GM18867 (cell line): ENCODE measurements around the gene TNN.
"Not testable (repeated sequence)": the region's sequence is repeated elsewhere in the genome, so short reads cannot be mapped to it uniquely, and the experiment has no call there.

Experiments
- ATAC-seq: cut with Tn5 transposase; IDR thresholded peaks from one replicate; pipeline ENCODE4 v1.9.1; 2021; ENCODE audit warnings: mild to moderate bottlenecking, moderate library complexity; ENCODE audit not compliant: unreplicated experiment

Gene TNN, protein sequence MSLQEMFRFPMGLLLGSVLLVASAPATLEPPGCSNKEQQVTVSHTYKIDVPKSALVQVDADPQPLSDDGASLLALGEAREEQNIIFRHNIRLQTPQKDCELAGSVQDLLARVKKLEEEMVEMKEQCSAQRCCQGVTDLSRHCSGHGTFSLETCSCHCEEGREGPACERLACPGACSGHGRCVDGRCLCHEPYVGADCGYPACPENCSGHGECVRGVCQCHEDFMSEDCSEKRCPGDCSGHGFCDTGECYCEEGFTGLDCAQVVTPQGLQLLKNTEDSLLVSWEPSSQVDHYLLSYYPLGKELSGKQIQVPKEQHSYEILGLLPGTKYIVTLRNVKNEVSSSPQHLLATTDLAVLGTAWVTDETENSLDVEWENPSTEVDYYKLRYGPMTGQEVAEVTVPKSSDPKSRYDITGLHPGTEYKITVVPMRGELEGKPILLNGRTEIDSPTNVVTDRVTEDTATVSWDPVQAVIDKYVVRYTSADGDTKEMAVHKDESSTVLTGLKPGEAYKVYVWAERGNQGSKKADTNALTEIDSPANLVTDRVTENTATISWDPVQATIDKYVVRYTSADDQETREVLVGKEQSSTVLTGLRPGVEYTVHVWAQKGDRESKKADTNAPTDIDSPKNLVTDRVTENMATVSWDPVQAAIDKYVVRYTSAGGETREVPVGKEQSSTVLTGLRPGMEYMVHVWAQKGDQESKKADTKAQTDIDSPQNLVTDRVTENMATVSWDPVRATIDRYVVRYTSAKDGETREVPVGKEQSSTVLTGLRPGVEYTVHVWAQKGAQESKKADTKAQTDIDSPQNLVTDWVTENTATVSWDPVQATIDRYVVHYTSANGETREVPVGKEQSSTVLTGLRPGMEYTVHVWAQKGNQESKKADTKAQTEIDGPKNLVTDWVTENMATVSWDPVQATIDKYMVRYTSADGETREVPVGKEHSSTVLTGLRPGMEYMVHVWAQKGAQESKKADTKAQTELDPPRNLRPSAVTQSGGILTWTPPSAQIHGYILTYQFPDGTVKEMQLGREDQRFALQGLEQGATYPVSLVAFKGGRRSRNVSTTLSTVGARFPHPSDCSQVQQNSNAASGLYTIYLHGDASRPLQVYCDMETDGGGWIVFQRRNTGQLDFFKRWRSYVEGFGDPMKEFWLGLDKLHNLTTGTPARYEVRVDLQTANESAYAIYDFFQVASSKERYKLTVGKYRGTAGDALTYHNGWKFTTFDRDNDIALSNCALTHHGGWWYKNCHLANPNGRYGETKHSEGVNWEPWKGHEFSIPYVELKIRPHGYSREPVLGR (N-terminal part only)

DNA sequence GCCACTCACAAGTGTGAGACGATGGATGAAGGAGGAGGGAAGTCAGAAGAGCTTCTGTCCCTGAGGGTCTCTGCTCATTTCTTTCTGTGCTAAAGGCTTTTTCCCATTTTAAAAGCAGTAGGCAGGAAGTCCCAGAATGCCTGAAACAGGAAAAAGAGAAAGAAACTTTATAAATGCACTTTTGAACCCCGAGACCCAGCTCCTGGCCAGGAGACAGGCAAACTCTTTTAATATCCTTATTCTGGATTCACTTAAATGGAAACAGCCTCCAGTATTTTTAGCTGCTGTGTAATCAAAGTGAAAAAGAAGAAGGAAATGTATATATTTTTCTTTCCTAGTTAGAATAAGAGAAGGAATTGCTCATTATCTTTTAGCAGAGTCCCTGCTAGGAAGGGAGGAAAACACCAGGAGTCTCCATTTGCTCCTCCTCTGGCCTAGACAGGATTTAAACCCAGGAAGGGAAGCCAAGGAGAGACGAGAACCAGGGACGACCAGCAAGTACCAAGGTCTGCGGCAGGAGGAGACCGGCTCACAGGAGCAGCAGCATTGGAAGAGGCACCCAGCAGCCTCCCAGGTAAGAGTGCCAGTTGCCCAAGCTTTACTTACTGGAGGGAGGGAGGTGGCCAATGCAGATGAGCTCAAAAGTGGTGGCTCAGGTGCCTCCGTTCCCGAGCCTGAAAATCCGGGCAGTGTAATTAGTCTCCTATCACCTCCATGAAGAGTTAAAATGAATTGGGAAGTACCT, at the start of gene TNN:
Gene TNN, plus strand, starts transcription at position 472 of the 745 bp plus-strand sequence. CDS start 9,586 bp downstream, outside the sequence.
- ATAC-seq, result no peak

DNA sequence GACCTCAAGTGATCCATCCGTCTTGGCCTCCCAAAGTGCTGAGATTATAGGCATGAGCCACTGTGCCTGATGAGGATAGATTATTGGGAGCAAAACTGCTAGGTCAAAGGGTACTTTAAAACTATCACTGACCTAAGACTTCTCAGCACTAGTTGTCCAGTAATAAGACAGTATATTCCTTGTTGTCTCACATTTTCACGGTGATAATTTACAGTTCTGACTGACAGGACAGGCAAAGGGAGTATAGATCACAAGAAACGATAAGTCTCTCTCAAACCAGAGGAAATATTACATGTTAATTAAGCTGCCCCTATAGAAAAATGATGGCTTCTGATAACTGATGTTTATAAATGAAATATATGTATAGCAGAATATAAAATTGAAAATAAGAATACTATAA, 48.1 kb upstream of the TNN start:
- ATAC-seq, result no peak

DNA sequence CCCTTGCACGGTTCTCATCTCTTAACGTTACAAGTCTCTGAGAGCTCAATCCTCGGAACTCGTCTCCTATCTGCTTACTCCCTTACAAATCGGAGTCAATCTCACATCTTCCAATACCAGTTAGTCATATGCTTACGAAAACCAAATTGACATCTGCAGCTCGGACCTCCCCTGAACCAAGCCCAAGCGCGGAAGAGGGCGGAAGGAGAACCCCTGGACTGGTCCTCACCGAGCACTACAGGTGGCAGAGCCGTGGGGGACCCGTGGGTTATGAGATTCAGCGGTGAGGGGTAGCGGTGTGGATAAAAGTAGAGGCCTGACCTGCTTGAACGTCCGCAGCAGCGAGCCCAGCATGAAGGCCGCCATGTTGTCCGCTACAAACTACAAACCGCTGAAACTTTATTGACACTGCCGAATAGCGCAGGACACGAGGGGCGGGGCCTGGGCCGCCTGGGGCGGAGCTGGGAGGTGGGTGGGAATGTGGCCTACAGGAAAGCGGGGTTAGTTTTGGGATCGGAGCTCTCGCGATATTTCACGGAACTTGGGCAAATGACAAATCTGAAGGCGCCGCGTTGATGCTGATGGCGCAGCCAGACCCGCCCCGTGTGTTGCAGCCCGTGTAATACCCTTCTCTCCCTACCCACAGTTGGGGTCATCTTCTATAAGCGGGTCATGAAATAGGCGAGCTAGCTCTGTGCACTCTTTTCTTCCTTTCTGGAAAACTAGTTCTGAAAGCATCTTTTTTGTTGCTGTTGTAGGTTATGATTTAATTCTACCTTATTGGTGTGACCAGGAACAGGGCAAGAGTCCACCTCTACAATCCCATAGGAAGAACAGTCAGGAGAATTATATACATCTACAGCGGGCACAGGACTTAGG, 44.4 kb upstream of the TNN start, which contains the start of gene MRPS14:
Gene MRPS14, minus strand, starts transcription at position 383 of the 879 bp plus-strand sequence. Its CDS starts 17 bp downstream, at position 366.
- peak; percentile 91 for ATAC-seq

DNA sequence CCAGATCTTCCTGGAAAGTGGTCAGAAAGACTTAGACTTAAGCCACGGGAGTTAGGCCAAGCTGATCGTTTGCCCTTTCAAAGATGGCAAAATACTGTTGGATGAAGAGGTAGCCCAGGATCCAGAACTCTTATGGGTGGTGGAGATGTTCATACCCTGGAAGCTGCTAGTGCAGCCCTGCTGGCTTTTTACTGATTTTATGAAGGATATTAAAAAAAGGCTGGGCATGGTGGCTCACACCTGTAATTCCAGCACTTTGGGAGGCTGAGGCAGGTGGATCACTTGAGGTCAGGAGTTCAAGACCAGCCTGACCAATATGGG, 43.8 kb upstream of the TNN start:
- not testable (repeated sequence) for ATAC-seq

DNA sequence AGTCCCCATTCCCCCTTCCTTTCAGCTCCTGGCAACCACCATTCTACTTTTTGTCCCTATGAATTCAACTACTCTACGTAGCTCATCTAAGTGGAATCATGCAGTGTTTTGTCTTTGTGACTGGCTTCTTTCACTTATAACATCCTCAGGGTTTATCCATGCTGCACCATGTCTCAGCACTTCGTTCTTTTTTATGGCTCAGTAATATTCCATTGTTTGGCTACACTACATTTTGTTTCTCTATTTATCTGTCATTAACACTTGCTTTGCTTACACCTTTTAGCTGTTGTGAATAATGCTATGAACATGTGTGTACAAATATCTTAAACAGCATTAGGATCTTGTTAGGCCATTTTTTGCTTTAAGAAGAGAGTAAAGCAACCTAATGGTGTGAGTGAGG, 42.9 kb upstream of the TNN start:
- ATAC-seq, result no peak

DNA sequence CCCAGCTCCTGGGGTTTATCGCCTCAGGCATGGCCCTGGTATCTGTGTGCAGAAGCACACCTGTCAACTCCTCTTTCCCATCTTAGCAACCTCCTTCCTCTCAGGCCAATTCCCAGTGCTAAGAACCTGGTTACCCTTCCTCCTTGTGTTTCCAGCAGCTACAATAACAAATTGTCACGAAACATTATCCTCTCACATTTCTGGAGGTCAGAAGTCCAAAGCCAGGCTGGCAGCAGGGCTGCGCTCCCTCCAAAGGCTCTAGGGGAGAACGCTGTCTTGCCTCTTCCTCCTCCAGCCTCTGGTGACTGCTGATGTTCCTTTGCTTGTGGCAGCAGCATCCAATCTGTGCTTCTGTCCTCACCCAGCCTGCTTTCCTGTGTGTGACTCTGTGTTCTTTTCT, 33.7 kb upstream of the TNN start:
- no peak for ATAC-seq

DNA sequence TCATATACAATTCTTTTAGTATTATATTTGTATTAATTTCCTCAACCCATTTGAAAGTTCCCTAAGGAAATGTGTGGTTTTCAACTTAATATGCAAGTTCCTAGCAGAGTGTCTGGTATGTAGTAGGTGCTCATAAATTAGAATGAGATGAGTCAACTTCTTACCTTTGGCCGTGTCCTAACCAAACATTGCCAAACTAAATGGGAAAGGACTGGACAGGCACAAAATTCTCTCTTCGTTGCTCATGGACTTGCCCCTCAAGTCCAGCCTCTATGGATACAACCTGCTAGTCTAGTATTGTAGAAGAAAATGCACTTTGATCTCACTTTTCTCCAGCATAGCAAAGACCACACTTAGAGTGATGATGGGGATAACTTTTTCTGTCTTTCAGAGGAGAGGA, 32.9 kb upstream of the TNN start:
- ATAC-seq, result no peak

DNA sequence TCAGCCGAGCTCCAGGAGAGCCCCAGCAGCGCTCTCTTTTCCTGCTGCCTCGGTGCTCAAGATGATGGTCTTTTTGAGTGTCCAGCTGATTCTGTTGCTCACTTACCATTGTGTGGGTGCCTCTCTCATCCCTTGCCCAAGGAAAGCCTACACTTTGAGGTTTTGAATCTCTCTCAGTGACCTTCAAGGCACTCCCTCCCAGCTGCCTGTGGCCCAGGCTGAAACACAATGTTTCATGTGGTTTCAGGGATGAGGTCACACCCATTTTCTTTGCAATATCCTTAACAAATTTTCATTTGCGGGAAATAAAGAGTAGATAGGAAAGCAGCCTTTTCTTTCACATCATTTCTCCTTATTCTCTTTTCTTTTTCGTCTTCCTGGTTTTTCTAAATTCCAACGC, 31.8 kb upstream of the TNN start:
- ATAC-seq, result no peak

DNA sequence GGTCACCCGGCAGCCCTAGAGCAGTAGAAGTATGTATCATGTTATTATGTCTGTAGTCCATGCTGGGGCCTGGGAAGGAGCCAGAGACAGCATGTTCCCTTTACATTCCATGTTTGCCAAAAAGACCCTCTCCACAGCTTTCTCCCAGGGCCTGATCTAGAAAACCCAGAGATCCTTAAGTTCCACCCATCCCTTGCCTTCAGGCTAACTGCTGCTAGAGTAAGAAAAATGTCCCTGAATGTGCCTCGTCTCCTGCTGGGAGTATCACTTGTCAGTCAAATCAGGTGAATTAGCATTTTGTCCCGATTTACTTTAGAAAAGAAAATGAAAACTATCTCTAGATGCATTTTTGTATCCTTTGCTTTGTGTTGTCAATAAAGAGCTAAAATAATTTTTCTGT, 31.2 kb upstream of the TNN start:
- ATAC-seq, result no peak

DNA sequence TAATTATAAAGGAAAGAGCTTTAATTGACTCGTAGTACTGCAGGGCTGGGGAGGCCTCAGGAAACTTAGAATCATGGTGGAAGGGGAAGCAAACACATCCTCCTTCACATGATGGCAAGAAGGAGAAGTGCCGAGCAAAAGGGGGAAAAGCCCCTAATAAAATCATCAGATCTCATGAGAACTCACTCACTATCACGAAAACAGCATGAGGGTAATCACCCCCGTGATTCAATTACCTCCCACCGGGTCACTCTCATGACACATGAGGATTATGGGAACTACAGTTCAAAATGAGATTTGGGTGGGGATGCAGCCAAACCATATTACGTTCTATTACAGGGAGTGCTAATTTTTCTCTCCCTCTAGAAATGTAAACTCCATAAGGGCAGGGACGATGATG, 30.2 kb upstream of the TNN start:
- ATAC-seq, result no peak

DNA sequence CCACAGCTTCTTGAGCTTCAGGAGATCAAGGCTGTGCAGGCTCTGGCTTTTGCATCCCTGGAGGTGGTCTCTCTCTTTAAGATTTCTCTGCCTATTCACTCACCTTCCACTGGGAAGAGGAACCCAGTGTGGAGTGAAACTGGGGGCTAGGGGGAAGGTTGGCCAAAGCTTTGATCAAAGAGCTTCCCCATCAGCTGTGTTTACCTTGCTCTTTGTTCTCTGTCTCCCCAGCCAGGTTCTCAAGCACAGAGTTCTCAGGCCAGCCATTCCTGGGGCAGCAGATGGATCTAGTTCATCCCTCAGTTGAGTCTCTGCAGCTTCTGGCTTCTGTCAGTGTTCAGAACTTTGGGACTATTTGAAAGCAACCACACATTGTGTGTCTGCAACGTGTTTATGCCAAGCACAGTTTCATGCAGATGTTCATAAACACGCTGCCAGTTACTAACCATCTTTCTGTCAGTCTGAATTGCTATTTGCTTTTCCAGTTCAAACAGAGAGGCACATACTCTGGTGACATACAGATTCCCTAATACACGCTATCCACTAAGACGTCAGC, 27.2 kb upstream of the TNN start:
- no peak for ATAC-seq

DNA sequence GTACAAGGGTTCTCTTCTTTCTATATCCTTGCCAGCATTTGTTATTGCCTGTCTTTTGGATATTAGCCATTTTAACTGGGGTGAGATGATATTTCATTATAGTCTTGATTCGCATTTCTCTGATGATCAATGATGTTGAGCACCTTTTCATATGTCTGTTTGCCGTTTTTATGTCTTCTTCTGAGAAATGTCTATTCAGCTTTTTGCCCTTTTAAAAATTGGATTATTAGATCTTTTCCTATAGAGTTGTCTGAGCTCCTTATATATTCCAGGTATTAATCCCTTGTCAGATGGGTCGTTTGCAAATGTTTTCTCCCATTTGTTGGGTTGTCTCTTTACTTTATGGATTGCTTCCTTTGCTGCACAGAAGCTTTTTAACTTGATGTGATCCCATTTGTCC, 25.0 kb upstream of the TNN start:
- no peak for ATAC-seq

DNA sequence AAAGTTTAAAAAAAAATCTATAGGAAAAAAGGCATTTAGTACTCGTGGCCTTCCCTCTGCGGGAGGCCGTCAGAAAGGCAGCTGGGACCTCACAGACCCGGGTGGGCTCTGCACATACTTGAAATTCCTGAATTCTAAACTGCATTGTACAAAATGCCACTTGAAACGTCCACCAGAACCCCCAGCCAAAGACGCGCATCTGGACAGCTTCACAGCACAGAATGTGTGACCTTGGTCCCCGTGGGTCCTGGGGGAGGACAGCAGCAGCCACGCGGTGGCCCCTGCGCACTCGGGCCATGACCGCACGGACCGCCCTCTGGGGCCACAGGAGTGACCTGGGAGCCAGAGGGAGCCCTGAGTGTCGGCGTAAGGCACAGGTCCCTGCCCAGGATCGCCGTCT, 23.8 kb upstream of the TNN start:
- ATAC-seq, result no peak

DNA sequence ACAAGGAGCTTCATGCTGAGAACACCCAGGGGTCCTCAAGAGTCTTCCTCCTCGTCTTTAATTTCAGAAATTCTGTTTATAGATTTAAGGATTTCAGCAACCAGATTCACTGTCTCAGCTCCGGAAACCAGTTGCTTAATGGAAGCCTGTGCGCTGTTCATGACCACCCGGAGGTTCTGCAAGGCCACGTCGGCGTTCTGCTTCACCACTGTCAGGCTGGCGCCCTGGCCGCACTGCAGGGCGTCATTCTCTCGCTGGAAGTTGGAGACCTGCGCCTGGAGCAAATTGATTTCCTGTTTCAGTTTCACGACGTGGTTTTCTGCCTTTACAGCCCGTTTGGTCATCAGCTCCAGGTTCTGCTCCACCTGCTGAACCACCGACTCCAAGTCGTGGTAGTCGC, 23.0 kb upstream of the TNN start:
- ATAC-seq, result not testable (repeated sequence)

DNA sequence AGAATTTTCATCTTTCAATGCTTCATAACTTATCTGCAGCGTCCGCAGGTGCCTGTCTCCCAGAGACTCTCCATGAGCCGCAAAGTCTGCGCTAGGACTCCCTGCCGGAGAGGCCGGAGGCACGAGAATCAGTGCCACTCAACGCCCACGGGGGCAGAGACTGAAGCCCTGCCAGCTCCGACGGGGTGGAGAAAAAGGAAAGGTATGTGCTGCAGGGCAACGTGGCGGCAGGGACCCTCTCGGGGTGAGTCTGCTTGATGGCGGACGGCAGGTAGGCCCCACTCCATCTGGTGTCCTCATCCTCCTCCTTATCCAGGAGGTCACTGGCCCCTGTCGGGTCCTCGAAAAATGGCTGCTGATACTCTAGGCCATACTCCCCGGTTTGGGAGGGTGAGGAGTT, 22.5 kb upstream of the TNN start:
- ATAC-seq, result no peak

DNA sequence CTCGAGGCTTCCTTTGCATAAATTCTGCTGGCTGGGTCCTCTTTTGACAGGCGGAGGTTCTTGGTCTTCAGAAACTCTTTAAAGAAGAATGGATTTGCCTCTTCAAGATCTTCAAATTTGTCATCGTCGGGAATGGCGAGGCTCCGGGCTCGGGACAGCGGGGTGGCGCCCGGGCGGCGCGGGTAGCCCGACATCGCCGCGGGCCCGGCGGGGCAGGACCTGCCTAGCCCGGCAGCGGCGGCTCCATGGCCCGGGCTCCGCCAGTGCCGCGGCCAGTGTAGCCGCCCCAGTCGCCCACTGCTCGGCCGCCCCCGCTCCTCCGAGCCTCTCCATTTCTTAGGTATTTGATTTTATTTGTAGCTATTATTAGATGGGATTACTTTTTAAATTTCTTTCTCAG, 22.1 kb upstream of the TNN start:
- ATAC-seq, result no peak

DNA sequence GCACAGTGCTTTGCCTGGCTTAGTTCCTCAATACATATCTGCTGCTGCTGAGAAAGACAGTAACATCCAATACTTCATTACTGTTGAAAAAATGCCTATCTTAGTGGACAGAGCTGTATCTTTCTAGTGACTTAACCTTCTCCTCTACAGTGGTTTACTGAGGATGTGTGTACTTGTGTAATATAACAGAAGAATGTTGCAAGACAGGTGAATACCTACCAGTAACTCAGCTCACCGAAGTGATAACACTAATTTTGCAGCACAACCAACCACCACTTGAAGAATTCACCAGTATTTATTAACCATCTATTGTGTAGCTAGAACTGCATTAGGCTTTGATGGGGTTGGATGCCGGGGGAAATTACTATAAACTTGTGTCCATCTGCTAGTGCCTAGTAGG, 16.6 kb upstream of the TNN start:
- ATAC-seq, result no peak

DNA sequence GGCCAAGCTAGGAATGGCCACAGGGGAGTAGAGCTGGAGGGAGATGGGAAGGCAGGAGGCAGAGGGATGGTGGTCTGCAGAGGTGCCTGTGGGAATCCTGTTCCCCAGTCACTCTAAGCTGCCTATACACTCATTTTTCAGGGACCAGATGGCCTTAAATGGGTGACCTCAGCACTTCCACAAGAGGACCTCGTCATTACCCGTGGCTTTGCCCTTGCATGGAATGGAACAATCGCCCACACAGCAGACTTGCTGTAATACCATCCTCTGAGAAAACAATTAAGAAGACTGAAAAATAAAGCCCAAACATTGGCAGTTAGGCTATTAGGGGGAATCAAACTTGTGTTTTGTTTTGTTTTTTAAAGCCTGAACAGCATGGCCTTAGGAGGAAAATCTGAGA, 12.9 kb upstream of the TNN start:
- no peak for ATAC-seq

DNA sequence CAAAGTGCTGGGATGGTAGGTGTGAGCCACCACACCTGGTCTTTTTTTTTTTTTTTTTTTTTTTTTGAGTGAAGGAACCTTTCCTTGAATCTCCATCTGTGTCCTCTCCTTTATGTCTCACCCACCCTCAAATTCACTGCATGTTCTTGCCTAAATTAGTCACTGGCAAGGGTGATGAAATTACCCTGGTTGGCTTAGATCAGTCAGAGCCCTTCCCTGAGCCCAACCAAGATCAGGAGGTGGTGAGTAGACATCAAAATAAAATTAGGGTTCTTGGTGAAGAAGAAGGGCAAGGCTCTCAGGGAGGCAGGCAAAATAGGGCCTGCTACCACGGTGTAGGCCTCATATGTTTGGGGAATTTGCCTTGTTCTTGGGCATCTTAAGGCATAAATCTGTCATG, 5.3 kb upstream of the TNN start:
- no peak for ATAC-seq
